GM21447 (cell line): ENCODE data around the gene IMMT.

ENCODE experiments used
- ATAC-seq: cut with Tn5 transposase; IDR thresholded peaks from one replicate; pipeline ENCODE4 v1.9.1; 2021; ENCODE audit not compliant: unreplicated experiment

Gene IMMT

DNA sequence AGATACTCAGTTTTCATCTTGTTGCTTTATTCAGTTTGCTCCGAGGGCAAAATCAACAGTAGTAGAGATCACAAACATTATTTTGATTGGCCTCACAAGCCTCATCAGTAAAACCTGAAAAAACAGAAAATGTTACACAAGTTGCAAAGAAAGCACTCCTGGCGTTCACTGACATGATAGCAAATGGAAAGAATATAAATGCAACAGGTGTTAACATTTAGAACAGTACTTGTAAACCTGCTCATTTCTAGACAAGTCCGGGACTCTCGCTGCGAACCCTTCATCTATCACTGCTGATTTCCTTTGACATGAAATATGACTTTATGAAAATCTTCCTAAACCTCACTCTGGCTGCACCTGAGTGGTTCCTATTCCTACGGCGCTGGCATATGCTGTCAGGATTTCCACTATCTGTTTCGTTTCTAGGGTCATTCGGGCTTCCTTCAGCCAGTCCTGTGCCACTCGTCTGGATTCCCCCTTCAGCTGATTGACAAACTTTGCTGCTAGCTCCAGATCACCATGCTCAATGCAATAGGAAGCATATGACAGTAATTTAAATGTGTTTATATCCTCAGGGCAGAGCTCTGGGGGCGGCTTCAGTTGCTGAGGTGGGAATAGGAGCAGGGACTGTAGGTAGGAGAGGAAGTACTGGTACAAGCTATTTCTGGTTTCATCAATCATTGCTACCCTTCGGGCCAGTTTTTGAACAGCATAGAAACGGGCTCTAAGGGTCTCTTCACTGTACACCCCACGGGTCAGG lies 51.2 kb downstream of the IMMT start:
- no peak for ATAC-seq

DNA sequence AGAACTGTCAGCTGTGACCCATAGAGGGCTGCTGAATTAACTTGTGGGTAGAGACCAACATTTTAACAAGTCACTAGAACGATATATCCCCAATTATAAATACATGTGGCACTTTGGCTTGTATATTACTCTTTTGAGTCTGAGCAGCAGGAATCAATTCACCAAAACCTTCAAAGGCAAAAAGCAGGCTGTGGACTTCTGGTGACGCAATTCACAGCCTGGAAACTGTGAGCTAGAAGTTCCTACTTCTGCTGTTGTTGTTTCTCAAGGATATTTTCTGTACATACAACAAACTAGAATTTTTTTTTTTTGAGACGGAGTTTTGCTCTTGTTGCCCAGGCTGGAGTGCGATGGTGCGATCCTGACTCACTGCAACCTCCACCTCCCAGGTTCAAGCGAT lies 52.0 kb downstream of the IMMT start:
- no peak for ATAC-seq

DNA sequence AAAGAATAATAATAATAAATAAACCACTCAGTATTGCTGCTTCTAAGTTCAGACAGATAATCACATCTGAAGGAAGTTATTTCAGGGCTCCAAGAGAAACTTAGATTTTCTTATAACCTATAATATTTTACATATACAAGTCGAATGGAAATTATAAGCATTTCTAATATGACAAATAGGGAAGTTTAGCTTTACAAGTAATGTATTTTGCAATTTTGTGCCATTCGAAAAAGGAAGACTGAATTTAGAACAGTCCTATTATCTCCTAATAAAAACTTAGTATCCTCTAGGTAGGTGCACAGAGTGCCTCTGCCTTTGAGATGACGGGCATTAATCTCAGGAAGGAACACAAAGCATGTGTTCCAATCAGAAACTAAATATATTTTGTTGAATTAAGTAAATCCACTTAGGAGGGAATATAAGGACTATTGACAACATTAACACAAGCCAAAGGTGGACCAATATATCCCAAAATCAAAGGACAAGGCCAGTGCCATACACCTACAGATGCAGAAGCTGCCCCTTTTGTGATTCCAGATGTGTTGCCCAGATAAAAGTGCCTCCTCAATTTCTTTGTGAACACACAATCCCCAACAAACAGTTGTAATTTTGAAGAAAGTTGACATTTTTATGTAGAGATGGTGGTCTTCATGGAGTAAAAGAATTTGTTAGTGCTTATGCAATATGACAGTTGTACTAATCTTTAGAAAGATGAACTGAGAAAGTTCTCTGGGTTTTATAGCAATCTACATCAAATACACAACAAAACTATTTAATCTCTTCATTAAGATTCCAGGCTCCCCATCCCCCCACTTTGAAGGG lies 52.6 kb downstream of the IMMT start:
- no peak for ATAC-seq

DNA sequence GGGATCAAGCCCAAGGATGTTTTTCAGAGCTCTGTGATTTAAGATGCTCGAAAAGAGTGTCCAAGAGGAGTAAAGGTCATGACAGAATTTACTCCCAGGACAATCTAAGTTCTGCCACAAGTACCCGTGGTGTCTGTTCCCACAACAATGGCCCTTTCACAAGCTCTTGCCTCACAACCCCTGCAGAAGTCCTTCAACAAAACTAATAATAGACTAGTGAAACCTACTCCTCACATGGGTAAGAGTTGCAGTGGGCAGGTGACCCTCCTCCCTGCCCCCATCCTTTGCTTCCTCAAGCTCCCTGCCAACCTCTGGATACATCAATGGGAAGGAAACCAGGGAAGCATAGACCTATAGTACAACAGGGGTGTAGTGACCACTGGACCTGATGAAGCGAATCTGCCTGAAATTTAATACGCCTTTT lies 54.3 kb downstream of the IMMT start:
- ATAC-seq: no peak

DNA sequence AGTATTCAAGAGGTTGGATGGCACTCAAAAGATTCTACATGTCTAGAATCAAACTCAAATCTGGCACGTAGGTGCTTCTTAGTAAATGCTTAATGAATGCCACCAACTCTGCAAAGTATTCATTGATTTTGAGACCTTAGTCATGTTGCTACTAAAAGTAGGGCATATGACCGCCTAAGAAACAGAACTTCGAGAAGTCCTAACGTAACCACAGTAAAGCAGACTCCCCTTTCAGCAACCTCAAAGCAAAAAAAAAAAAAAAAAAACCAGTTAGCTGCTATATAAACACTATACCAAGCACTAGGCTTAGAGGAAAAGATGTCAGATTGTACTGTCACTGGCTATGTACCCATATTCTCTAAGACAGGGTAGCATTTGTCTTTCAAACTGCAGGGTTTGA lies 55.3 kb downstream of the IMMT start:
- ATAC-seq: no peak

DNA sequence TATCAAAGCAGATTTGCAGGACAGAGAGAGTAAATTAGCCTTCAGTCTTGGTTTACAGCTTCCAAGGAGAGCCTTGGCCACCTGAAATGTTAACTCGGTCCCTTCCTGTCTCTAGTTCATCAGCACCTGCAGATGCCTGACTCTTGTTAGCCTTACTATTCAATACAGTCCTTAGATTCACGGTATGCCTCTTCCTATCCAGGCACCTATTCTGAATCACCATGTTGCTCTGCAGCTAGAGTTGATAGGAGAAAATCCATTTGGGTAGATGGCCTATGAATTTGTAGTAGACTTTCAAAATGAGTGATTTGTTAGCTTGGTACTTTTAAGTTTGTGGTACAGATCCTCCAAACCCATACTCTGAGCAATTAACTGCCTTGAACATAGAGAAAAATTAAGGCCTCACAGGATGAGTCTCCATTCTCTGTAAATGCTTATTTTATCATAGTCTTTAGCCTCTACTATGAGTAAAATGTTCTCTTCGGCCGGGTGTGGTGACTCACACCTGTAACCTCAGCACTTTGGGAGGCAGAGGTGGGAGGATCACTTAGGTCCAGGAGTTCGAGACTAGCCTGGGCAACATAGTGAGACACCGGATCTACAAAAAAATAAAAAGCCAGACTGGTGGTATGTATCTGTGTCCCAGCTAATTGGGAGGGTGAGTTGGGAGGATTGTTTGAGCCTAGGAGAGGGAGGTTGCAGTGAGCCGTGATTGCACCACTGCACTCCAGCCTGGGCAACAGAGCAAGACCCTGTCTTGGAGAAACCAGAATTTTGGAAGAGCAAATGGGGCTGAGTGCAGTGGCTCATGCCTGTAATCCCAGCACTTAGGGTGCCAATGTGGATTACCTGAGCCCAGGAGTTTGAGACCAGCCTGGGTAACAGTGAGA lies 56.3 kb downstream of the IMMT start:
- ATAC-seq: no peak

DNA sequence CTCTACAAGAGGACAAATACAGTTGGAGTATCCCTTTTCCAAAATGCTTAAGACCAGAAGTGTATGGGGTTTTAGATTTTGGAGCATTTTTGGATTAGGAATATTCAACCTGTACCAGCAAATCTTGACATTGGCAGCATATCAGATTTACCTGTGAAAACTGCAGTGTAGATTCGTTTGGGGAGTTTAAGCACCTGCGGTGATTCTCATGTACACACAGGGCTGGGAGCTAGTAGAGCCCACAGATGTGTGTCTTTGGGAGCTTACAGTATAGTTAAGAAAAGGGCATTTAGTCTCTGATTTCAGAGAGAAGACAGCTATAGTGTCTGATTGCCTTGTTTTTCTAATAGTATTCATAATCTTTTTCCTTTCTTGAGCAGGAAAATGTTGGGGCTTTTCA lies 59.1 kb downstream of the IMMT start:
- ATAC-seq: no peak

DNA sequence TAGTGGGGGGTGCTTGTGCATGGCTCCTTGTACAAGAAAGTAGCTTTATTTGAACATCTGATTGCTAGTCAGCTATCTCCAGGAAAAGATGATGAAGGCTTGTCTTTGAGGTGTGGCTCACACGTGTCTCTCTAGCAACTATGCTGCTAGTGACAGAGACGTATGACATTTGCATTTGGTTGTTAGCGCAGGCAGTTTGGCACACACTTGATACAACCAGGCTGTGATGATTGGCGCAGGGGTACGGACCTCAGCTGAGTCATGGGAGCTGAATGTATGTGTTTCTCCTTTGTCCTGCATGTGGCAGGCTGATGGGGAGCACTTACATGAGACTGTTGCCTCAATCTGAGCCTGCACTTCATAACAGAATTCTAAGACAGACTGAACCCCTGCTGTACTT lies 59.6 kb downstream of the IMMT start:
- ATAC-seq: no peak

DNA sequence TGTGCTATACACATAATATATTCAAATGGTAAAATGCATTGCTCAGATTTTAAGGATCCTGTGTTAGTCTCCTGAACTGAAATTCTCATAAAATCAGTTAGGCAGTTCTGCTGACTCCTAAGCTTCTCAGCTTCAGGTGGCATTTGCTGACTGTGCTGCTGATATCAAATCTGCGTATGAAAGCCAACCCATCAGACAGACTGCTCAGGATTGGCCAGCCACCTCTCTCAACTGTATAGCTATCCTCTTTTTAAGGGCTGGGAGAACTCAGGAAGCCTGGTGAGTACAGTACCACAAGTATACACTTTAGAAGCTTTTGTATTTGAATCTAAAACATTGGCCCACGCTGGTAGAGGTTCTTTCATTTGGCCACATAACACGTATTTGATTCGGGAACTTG lies 60.6 kb downstream of the IMMT start:
- ATAC-seq: no peak

DNA sequence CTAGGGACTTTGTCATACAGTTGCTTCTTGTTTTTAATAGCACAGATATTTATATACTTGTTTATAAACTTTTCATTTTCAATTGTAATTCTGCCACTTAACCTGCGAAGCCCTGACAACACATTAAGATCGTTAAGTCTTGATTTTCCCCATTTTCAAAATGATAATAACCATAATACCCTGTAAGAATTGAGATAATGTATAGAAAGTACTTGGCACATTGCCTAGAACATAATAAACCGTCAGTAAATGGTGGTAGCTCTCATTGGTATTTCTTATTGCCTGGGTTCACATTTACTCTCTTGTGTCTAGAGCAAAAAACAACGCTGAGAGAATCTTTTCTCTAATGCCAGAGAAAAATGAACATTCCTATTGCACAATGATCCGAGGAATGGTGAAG lies 70.6 kb downstream of the IMMT start:
- no peak for ATAC-seq

DNA sequence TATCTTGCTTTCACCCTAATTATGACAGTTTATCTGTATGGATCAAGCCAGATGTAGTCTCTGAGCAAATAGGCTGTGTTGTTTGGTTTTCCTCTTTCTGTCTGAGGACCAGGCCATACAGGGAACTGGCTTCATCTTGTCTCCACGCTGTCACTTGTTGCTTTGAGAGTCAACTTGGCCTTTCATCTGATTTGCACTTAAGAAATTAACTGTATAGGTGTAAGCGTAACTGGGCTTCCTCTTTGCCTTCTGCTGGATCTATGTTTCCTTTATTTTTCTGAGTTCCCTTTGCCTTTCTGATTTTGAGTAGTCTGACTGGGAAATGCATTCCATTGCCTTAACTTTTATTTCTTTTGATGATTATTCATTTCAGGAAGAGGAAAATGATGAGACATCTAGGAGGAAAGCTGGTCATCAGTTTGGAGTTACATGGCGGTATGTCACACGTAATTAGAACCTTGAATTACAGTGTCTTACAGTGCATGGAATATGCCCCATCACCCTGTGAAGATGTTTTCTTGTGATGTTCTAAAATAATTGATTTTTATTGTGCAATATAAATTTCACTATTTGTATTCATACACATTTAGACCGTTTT lies 71.8 kb downstream of the IMMT start:
- no peak for ATAC-seq

DNA sequence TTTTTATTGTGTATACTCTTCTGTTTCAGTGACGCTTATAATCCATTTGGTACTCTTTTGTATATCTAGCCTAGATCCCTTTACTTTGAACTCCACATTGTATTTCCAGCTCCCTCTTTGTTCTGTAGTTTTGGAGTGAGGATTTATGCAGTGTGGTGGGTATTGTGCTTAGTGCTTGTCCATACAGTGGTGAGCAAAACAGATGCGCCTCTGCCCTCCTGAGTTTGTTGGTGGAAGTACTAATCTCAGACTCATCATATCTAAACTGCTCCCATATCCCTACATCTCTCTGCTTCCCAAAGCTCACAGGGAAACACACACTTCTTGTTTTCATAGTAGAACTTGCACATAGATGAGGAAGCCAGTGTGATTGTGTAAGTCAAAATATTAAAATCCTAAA lies 77.1 kb downstream of the IMMT start:
- ATAC-seq: no peak

DNA sequence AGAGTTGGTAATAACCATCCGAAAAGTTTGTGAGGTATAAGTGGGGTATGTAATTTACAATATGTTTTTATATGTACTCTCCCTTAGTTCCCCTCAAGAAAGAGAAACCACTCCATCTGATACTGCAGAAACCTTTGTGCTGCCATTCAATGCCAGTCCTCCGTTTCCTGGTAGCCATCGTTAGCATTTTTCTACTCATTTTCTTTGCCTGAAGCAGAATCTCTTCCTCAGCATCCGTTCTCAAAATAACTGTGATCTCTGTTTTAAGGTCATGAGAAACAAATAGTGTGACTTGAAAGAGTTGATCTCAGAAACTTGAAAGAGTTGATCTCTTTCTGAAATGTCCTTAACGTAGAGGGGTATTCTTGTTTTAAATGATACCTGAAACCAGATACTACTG lies 88.2 kb downstream of the IMMT start:
- ATAC-seq: no peak

DNA sequence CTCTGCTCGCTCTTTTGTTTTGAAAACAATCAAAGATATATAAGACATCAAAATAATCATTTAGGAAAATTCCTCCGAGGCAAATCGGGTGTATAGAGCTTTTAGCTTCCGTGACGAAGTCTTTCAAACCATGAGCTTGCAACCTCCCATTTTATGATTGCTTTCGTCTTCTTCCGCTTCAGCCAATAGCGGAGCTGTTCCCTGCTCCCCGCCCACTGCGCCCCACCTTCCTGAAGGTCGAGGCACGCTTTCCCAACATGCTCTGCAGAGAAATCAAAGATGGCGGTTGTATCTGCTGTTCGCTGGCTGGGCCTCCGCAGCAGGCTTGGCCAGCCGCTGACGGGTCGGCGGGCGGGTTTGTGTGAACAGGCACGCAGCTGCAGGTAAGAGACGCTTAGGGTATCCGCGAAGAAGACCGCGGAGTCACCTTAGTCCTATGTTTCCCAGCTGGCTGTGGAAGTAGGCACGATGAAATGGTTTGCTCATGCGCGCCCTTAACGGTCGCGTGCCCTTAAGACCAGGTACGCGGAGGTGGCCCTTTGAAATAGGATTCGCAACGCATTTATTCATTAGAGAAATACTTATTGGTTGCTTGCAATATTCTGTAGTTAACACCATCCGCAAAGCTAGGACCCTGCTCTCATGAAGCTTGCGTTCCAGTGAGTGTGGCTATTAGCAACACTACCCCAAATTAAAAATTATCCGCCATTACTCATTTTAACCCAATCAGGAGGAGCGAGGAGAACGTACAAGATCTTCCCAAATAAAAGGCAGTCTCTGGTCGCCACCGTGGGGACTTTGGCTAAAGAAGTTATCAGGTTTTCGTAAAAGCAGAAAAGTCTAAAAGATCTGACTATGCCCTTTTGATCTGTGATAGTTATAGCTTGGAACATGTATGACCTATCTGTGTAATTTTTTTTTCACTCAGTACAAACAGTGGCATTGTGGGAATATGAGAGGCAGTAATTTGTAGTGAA lies 89.0 kb downstream of the IMMT start, which contains the start of gene PTCD3:
Gene PTCD3 (plus strand): TSS at position 267 of the 977 bp plus-strand sequence. CDS start 13 bp downstream, at position 280.
- peak; percentile 89 for ATAC-seq

DNA sequence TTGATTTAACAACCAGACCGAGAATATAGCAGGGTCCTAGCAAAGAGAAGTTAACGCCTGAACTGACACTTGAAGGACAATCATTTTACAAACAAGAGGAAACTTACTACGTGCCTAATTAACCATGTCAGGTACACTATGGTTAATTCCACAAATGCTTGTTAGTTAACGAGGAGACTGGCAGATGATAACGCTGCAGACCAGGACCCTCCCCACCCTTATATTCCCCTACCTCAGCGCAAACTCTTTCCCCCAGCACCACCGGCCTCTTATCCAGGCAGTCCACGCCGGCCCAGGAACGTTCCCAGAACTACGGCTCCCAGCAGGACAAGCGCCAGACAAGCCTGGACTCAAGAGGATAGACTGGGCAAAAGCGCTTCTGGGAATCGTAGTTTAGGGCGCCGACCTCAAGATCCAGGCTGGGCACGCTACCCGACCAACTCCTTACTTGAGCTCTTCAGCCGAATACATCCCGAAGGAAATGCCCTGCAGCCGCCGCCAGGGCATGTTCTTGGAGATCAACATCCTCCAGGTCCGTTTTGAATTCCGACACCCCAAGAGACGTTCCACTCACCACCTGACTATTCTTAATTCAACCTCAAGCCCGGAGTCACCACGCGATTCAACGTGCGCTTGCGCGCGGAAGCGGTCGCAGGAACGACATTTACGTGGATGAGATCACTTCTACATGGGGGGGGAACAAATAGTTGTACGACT lies 89.9 kb downstream of the IMMT start, which contains the start of gene POLR1A:
Gene POLR1A (minus strand): TSS at position 635 of the 717 bp plus-strand sequence. CDS start 110 bp downstream, at position 525.
- ATAC-seq: peak; percentile 75

DNA sequence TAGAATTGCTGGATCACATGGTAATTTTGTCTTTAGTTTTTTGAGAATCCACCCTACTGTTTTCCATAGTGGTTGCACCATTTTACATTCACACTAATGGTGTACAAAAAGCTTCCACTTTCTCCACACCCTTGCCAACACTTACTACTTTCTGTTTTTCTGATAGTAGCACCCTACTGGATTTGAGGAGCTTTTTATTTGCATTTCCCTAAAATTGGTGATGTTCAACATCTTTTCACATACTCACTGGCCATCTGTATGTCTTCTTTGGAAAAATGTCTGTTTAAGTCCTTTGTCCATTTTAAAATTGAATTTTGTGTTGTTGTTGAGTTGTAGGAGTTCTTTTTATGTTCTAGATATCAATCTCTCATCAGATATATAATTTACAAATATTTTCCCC lies 93.1 kb downstream of the IMMT start:
- no peak for ATAC-seq

DNA sequence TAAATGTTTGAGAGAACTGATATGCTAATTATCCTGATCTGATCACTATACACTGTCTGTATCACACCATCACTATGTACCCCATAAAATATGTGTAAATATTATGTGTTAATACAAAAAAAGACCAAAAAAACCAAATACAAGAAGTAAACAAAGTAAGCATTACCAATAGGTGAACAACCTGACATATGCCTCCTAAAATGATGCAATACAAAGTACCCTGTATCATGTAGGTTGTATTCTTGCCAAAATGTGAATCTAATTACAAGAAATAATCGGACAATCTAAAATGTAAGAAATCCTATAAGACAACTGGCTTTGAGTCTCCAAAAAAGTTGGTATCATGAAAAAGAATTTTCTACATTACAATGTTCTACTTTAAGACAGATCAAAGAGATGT lies 97.3 kb downstream of the IMMT start:
- no peak for ATAC-seq

DNA sequence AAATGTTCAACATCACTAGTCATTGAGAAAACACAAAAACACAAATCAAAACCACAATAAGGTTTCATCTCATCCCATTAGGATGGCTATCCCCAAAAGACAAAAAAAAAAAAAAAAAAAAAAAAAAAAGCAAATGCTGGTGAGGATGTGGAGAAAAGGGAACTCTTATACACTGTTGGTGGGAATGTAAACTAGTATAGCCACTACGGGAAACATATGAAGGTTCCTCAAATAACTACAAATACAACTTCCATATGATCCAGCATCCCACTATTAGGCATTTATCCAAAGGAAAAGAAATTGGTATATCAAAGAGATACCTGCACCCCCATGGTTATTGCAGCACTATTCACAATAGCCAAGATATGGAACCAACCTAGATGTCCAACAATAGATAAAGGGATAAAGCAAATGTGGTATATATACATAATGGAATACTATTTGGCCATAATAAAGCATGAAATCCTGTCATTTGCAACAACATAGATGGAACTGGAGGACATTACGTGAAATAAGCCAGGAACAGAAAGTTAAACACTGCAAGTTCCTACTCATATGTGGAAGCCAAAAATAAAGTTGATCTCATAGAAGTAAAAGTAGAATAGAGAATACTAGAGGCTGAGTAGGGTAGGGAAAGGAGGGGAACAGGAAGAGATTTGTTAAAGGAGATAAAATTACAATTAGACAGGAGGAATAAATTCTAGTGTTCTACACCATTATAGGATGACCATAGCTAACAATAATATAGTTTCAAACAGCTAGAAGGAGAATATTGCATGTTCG lies 98.0 kb downstream of the IMMT start:
- ATAC-seq: no peak
